ENCODE results near the gene EPS8.

- TF ChIP-seq, protein P1, sequence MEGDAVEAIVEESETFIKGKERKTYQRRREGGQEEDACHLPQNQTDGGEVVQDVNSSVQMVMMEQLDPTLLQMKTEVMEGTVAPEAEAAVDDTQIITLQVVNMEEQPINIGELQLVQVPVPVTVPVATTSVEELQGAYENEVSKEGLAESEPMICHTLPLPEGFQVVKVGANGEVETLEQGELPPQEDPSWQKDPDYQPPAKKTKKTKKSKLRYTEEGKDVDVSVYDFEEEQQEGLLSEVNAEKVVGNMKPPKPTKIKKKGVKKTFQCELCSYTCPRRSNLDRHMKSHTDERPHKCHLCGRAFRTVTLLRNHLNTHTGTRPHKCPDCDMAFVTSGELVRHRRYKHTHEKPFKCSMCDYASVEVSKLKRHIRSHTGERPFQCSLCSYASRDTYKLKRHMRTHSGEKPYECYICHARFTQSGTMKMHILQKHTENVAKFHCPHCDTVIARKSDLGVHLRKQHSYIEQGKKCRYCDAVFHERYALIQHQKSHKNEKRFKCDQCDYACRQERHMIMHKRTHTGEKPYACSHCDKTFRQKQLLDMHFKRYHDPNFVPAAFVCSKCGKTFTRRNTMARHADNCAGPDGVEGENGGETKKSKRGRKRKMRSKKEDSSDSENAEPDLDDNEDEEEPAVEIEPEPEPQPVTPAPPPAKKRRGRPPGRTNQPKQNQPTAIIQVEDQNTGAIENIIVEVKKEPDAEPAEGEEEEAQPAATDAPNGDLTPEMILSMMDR (IDR thresholded peaks at IDR 0.05), result no peak
- TF ChIP-seq EZH2 (IDR thresholded peaks at IDR 0.05; ENCODE audit: borderline replicate concordance, insufficient read depth, low read depth, low read length, poor library complexity, severe bottlenecking), result no peak
Observed at GRCh38 chr12:15786772-15787171, 2.4 kb downstream of the EPS8 start.
